ENCODE results near the gene BSN.

The BSN gene

DNA sequence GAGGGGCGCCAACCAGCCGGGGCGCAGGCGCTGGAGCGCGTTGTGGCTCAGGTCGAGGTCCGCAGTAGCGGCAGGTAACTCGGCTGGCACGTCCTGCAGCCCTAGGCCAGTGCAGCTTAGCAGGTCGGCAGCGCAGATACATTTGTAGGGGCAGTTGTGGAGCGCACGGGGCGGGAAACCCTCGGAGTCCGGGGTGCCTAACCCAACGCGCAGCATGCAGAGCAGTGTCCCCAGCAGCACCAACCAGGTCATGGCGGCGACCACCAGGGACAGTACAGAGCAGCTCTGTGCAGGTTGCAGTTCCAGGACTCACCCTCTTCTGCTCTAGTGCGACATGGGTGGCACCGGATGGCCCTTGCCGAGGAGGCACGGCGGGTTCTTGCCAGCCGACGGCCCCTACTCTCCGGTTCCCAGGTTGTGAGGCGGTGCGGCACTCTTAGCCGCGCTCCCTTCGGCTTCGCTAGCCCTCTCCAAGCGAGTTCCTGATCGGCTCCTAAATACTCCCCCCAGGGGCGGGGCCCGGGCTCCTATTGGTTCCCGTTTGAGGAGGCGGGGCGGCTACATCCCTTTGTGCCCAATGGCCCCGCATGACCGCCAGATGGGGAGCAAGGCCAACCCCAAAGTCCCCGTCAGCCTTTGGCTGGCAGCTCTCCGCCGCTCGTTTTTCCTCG, 165.1 kb downstream of the BSN start, which contains the start of gene AMIGO3:
Gene AMIGO3, minus strand, starts transcription at position 471 of the 671 bp plus-strand sequence. Its CDS starts 219 bp downstream, at position 252.
- no peaks in the 10 kb centered on the region for H3K27me3 ChIP-seq (replicated peaks; ENCODE audit: control insufficient read depth, insufficient read depth, low read length)
- H3K4me3 ChIP-seq (ENCODE audit: low read length), result peak within 1 kb of the TSS; percentile 77
- peak within 1 kb of the TSS; percentile 33 for H3K9ac ChIP-seq (ENCODE audit: low read length)
- DNase-seq (ENCODE audit: low read depth), result peak; percentile 98
- peaks cover 28% of the 10 kb centered on the region for H3K4me1 ChIP-seq (ENCODE audit: control insufficient read depth, insufficient read depth, low read length)
- H3K9me3 ChIP-seq (ENCODE audit: control insufficient read depth, low read length), result no peaks in the 10 kb centered on the region
- H3K36me3 ChIP-seq (ENCODE audit: control insufficient read depth, insufficient read depth, low read length, severe bottlenecking), result peaks cover 29% of the 10 kb centered on the region

Data from adipocyte (in vitro differentiated cells).